GM18907 (cell line): ENCODE results near the gene CCDC174.

ENCODE experiments used
- ATAC-seq: cut with Tn5 transposase; IDR thresholded peaks from one replicate; pipeline ENCODE4 v1.9.1; 2021; ENCODE audit warnings: mild to moderate bottlenecking, moderate library complexity; ENCODE audit not compliant: unreplicated experiment

CCDC174 gene

DNA sequence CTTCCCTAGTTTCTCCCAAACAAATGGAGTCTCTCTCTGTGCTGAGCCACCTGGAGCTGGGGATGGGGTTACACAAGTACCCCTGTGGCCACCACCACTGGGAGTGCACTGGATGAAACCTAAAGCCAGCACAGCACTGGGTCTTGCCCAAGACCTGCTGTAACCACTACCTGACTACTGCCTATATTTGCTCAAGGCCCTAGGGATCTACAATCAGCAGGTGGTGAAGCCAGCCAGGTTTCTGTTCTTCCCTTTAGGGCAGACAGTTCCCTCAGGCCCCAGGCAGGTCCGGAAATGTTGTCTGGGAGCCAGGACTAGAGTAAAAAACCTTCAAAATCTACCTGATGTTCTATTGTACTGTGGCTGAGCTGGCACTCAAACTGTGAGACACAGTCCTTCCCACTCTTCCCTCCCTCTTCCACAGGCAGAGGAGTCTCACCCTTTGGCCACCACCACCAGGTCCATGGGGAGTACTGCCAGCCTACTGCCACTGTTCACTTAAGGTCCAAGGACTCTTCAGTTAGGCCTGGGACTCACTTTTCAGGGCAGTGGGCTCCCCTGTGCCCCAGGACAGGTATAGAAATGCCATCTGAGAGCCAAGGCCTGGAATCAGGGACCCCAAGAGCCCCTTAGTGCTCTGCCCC lies 47.2 kb downstream of the CCDC174 start:
- no peak for ATAC-seq

DNA sequence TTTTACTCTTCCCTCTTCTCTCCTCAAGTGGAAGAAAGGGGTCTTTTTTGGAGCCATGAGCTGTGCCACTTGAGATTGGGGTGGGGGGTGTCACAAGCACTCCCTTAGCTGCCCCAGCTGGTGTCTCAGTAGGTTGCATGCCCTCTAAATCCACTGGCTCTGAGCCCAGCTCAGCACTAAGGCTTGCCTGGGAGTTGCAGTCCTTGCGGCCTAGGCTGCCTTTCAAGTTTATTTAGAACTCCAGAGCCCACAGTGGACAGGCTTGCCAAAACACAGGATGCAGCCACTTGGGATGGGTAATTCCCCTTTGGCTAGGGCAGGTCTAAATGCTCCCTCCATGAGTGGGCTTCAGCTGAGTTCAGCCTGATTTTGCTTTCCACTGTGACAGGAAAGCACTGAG lies 48.1 kb downstream of the CCDC174 start:
- no peak for ATAC-seq

DNA sequence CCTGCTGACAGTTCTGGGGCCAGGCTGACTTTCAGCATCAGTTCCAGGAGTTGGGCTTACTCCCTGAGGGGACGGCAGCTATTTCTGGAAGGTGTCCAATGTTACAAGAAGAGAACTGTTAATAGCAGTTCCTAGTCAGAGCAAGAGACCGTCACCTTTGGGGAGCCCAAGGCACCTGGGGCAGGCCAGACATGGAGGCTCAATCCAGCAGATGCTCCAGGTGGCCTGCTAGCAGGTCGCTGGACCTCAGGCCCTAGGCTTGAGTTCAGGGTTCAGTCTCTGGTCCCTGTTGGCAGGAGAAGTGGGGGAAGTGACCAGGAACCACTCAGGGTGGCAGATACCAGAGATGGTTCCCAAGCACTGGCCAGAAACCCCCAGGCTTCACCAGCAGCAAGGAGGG lies 49.3 kb downstream of the CCDC174 start:
- no peak for ATAC-seq

DNA sequence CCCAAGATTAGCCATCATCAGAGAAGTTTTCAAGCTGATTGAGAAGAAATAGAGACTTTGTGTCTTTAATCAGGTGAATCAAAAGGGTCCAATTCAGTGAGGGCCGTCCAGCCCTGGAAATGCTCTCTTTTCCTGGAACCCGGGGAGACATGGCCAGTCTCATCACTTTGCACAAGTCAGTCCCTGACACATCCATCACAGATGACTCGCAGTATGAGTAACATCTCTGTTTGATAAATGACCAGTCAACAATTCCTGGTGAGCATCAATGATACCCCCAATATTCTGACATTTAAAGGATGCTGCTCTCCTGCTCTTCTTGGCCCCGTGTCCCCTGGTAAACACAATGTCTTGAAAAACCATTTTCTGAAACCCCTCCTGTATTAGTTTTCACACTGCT lies 50.1 kb downstream of the CCDC174 start:
- ATAC-seq: no peak

DNA sequence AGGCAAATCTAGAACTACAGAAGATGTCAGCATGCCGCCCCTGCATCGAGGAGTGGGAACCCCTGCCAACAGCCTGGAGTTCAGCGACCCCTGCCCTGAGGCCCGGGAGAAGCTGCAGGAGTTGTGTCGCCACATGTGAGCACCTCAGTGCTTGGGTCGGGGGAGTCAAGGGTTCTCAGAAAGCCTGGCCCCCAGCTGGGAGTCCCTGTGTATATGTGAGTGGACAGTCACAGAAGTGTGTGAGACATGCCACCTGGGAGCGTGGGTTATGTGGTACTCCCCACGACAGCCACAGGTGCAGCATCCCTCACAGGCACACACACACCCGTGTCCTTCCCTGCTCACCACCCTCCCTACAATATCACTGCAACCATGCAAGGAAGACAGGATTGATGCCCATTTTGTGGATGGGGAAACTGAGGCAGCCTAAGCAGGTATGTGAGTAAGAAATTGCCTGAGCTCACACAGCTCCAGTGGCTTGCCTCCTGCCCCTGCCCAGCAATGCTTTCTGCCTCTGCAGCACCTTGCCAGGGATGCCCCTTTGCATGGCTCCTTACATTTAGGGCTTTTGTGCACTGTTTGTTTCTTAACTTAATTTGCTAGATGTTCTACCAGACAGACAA lies 51.7 kb downstream of the CCDC174 start:
- no peak for ATAC-seq

DNA sequence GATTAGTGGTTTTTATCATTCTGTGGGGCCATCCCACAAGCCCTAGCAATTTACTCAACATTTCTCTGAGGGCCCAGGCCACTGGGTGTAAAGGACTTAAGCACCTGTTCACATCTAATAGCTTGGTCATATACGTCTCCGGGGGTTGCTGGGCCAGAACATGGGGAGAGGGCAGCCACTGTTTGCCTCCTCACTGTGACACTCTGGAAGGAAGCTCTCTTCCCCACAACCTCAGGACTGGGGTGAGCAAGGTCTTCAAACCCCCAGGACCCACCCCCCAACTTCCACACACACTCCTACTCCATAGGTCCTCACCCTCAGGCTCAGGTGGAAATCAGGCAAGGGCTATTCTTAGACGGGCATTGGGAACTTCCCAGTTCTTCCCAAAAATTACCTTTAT lies 52.2 kb downstream of the CCDC174 start:
- no peak for ATAC-seq

DNA sequence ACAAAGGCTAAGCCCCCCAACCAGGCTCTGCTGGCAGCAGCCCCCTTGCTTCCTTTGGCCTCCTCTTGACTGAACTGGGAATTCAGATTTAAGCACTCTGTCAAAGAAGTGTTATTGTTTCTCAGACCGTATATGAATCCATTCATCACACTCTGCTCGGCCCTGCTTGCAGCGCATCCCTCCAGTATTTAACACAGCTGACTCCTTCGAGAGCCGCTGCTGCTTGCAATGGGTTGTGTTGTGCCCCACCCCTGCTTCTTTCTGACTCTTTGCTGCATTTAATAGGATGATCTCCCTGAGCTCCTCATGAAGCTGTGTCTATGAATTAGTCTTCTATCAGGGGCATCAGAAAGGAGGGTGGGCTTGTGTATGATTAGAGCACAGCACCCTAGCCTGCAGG lies 54.5 kb downstream of the CCDC174 start:
- ATAC-seq: no peak

DNA sequence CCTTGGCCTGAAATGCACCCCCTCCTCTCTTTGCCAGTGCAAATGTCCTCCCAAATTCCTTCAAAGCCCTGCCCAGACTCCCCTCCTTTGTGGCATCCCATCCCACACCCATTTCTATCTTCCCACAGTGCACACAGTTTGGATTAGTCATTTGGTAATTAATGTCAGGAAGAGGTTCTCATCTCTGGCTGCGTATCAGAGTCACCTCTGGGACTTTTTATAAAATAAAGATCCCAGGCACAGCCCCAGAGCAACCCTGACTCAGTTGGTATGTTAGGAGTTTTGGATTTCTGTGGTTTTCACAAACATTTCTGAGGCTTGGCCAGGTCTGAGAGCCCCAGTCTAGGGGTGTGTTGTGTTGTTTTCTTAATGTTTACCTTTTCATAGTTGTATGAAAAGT lies 65.0 kb downstream of the CCDC174 start:
- no peak for ATAC-seq

DNA sequence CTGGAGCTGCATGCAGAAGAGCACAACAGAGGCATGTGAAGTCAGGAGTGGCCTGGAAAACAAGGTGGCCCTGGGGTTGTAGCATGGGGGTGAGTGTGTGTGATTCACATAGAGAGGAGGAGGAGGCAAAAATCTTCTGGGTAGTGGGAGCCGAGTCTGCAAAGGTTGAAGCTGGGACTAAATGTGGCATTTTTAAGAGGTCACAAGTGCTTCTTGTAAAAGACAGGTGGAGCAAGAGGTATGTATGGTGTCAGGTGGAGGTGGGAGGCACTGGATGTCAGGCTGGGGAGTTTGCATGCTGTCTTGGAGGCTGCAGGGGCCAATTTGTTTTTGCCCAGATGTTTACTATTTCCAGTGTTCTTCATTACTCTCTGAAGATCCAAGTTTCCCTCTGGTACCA lies 65.7 kb downstream of the CCDC174 start:
- no peak for ATAC-seq

DNA sequence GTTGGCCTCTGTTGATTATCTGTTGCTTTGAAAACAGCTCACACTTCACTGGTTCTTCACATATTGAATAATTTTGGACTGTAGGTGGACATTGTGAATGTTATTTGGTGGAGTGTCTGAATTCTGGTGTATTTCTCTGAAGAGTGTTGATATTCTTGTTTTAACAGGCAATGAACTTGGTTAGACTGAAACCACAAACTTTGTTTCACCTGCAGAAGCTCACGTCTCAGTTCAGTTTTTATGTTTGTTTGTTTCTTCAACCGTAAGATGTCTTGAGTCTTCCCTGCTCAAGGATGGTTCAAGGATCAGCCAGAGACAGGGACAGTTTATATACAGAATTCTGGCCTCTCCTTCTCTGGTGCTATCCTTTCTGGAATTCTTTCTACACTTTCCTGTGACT lies 67.0 kb downstream of the CCDC174 start:
- ATAC-seq: peak; percentile 34

DNA sequence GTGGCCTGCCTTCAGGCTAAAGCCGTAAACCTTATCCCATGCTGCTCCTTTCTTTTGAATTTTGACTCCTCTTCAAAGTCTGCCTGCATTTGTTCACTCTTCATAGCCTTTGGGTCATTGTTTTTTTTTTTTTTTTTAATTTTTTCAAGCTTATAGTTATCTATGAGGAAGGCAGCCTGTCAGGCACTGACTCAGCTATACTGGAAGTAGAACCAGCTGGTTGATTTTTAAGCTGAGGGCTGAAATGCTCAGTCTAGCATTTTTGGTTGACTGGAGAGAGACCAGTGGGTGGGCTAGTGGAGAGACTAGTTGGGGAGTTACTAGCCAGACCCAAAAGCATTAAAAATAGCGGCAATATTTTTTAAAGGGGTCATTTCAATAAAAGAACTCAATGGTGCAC lies 67.4 kb downstream of the CCDC174 start:
- peak; percentile 48 for ATAC-seq

DNA sequence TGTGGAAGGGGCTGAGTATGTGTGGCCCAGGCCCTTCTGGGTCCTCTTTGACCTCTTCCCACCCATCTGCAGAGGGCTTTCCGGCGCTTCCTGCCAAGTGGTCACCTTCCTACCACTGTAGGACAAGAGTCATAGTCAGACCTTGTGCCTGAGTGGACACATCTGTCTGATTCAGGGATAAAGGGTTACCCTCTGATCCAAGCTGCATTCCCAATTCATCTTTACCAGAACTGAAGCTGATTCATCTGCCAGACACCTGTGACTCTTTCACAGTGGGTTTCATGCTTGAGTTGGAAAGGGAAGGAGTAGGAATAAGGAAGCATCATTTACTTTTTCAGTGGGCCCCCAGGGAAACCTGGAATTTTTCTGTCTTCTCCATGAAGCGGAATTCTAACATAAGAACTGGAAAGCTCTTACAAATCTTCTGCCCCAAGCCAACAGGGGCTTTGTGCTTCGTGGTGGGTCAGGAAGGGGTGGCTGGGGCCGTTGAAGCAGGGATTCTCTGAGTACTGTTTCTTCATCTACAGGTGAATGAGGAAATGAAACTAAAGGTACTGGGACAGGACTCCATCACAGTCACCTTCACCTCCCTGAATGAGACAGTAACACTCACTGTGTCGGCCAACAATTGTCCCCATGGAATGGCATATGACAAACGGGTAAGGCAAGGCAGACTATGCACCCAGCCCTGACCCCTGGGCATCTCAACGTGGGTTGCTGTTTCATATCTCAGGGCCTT lies 69.7 kb downstream of the CCDC174 start:
- ATAC-seq: no peak
